ENCODE results near the gene CILP. TPM values are rescaled to one million over a fixed set of nuclear protein-coding genes. Genes with fewer than 3 reads are reported as not detected.

Gene CILP
- total RNA-seq, 8 experiments from 2014 or later, result 0.16 to 15.0 (median 0.39) TPM

DNA sequence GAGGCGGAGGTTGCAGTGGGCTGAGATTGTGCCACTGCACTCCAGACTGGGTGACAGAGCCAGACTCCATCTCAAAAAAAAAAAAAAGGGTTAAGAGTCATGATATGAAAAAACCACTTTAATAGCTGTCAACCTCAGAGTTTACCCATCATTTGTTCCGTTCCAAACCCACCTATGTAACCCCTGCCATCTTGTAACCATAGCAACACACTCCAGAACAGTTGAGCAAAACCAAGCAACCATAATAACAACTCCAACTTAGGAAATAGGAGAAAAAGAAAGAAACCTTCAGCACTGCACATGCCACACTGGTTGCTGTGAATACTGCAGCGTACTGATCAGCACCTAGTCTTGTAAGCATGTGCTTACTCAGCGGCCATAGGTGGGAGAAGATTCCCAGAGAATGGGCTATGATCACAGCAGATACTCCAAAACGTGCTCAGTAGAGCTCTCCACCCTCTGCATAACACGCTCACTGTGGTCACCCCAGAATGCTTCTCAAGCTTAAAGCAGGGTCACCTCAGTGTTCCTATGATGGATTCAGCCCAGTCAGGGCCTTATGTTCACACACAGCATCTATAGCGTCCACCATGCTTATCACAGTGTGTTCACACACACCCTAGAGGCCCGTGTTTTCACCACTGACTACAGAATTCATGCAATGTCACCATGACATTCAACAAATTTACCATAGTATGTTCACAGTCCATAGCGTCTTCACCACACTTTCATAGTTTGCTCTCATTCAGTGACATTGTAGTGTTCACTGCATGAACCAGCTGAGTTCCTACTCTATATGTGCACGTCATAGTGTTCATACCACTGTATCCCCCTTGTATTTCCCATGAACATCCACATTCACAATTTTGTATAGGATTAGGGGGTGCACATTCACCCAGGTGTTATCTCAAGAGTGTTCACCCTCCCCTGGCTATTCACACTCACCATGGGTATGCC lies 6.5 kb upstream of the CILP start:
- Histone ChIP-seq H3K4me1 (replicated peaks in 1 of 2) (peaks cover 0 to 4% of the 10 kb centered on the region in 2 donors), H3K27ac (no peak overlapping the region), H3K4me3 (no peak overlapping the region)
- in situ Hi-C loops (cut with MboI; ENCODE audit: low pct_unique_long_range_greater_than_20kb in 2 of 9, low sequenced_read_pairs in 9 of 9, unreplicated experiment in 9 of 9), result no loop called here
- ATAC-seq (replicated peaks in 6 of 8), result peak in 1 of 8 experiments; percentile 84
- 42 to 90% (median 60%) methylated on average over 1 to 8 of the region's 10 CpGs; no CpG with 5 or more reads in 1 of the 10 experiments for WGBS, 10 experiments

DNA sequence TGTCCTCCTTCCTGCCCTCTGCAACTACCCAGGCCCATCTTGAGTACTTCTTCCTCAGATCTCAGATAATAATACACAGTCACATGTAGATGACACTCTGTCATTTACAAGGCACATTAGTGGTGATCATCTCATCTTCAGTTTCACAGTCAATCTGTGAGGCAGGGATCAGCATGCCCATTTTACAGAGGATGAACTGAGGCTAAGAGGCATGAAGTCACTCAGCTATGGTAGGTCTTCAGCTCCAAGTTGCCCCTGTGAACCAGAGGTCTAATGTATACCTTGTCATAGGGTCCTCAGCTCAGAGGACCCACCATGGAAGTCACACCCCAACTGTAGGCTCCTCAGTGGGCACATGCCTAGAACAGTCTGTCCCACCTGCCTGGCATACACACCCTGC lies 4.2 kb upstream of the CILP start:
- in situ Hi-C loops (cut with MboI; ENCODE audit: low pct_unique_long_range_greater_than_20kb in 2 of 9, low sequenced_read_pairs in 9 of 9, unreplicated experiment in 9 of 9), result no loop called here
- H3K27ac ChIP-seq, result no peak overlapping the region
- H3K4me1 ChIP-seq (replicated peaks in 1 of 2), result peaks cover 0 to 7% of the 10 kb centered on the region in 2 donors
- ATAC-seq (replicated peaks in 6 of 8), result no peak
- no peak overlapping the region for H3K4me3 ChIP-seq

DNA sequence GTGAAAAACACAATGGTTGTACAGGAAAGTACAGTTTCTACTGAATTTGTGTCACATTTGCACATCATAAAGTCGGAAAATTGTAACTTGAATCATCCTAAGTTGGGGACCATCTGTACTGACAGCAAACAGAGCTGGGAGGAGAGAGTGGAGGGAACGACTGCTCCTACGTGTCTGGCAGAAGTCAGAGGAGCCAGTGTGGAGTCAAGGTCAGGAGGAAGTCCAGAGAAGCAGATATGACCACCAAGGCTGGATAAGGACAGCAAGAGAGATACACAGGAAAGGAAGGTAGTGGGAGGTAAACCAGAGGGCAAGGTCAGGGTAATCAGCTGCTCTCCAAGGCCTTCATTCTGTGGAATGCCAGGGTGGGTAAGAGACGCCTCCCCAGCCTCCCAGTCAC lies 2.7 kb upstream of the CILP start:
- no peak overlapping the region for H3K4me3 ChIP-seq
- peaks cover 5 to 10% of the 10 kb centered on the region in 2 donors for H3K4me1 ChIP-seq (replicated peaks in 1 of 2)
- ATAC-seq (replicated peaks in 6 of 8), result no peak
- in situ Hi-C loops (cut with MboI; ENCODE audit: low pct_unique_long_range_greater_than_20kb in 2 of 9, low sequenced_read_pairs in 9 of 9, unreplicated experiment in 9 of 9), result no loop called here
- WGBS, 10 experiments, result 36 to 100% (median 86%) methylated on average over 1 to 4 of the region's 4 CpGs; no CpG with 5 or more reads in 1 of the 10 experiments
- no peak overlapping the region for H3K27ac ChIP-seq

DNA sequence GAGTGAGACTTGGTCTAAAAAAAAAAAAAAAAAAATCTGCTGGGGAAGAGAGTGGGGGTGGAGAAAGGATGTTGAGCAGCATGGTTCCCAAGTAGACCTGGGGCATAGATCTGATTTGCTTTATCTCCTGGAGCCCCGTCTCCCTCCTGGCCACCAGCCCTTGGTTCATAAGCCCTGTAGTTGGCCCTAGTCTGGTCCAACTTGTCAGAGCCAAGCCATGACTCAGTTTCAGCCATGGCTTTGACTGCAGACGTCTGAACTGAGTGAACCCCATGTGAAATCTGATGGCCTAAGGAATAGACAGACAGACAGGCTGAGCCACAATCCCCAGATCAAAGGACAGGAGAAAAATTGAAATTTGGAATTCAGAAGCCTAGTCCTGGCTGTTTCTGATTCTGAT lies 2.0 kb upstream of the CILP start:
- no peak for ATAC-seq (replicated peaks in 6 of 8)
- in situ Hi-C loops (cut with MboI; ENCODE audit: low pct_unique_long_range_greater_than_20kb in 2 of 9, low sequenced_read_pairs in 9 of 9, unreplicated experiment in 9 of 9), result no loop called here
- WGBS, 10 experiments, result 0 to 80% (median 59%) methylated on average over 1 of the region's 2 CpGs; no CpG with 5 or more reads in 6 of the 10 experiments
- Histone ChIP-seq H3K4me3 (no peak overlapping the region), H3K27ac (no peak overlapping the region), H3K4me1 (replicated peaks in 1 of 2) (peaks cover 13 to 16% of the 10 kb centered on the region in 2 donors)

DNA sequence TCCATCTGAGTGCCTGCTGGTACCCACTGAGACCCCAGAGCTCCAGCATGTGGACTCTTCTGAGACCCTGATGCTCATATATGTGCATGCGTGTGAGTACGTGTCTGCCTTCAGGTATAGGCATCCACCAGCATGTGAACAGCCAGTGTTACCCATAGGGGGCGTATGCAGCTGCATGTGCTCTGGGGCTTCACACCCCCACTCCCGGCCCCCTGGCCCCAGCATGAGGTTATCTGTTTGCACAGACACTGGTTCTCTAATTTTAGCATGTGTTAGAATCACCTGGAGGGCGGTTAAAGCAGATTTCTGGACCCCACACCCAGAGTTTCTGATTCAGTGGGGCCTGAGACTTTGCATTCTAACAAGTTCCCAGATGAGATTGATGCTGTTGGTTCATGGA lies 824 bp upstream of the CILP start:
- no peak overlapping the region for H3K27ac ChIP-seq
- peak in 4 of 8 experiments; percentile 11 to 77 (median 15) for ATAC-seq (replicated peaks in 6 of 8)

DNA sequence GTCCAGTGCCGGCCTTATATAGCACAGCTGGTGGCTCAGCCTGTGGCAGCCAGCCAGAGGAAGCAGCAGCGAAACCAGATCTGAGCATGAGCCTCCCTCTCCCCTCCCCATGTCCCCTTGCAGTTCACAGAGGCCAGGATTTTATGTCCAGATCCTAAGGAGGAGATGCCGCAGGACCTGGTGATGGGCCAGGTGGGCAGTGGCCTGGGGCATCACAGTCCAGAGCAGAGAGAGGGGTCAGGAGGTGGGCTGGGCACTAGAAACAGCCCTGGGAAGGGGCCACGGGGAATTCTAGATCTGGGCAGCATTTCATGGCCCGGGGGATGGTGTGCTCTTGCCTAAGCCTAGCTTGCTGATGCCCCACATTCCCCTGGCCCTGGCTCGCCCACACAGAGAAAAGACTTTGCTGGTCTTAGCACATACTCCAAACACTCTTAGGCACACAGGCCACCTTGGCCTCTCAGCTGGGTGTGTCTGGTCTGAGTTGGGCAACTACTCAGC lies 259 bp upstream of the CILP start:
- H3K27ac ChIP-seq, result no peak overlapping the region
- 46 to 100% (median 80%) methylated on average over 1 to 3 of the region's 6 CpGs; no CpG with 5 or more reads in 6 of the 10 experiments for WGBS, 10 experiments
- ATAC-seq (replicated peaks in 6 of 8), result peak in 6 of 8 experiments; percentile 21 to 67 (median 52)
- peaks cover 15 to 17% of the 10 kb centered on the region in 2 donors for H3K4me1 ChIP-seq (replicated peaks in 1 of 2)
- in situ Hi-C loops (cut with MboI; ENCODE audit: low pct_unique_long_range_greater_than_20kb in 2 of 9, low sequenced_read_pairs in 9 of 9, unreplicated experiment in 9 of 9), result no loop called here
- no peak overlapping the region for H3K4me3 ChIP-seq

More for the DNA sequence above, 824 bp upstream of the CILP start:
- 58 to 100% (median 100%) methylated on average over 1 to 3 of the region's 5 CpGs; no CpG with 5 or more reads in 7 of the 10 experiments for WGBS, 10 experiments
- Histone ChIP-seq H3K4me3 (no peak overlapping the region), H3K4me1 (replicated peaks in 1 of 2) (peaks cover 15 to 17% of the 10 kb centered on the region in 2 donors)
- in situ Hi-C loops (cut with MboI; ENCODE audit: low pct_unique_long_range_greater_than_20kb in 2 of 9, low sequenced_read_pairs in 9 of 9, unreplicated experiment in 9 of 9), result no loop called here

DNA sequence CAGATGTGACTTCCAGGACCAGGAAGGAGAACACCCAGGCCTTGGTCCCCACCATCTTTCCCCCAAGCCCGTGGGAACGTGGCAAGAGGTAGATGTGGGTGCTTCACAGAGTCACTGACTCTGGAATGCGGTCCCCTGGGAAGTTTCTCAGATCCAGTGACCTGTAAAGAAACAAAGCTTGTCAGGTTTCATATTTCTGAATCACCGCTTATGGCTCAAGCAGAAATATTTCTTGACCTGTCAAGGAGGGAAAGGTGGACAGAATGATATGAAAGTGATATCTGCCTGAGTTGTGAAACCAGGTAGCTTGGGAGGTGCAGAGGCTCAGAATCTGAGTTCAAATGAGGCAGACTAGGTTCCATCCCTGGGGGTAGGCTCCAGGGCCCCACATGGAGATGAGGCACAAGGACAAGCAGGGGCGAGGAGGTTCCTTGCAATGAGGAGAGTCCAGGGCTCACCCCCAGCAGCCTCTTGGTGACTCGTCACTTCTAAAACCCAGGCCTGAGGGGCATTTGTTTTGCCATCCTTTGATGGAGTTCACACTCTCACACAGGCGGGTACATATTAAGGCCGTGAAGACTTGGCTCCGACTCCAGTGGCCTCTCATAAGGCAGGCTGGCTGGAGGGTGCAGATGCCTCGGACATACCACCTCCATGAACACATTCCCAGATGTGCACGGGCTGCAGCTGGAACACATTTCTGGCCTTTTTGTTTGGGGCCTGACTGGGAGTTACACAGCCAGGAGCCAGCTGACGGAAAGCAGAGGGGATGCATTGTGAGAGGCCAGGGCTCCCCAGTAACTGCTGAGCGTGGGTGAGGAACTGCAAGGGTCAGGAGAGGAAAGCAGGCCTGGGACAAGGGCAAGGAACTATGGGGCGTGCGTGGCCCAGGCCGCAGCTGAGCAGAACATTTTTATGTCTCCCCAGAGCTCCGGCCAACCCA lies 1.3 kb downstream of the CILP start:
- no peak overlapping the region for H3K4me3 ChIP-seq
- no peak for ATAC-seq (replicated peaks in 6 of 8)
- in situ Hi-C loops (cut with MboI; ENCODE audit: low pct_unique_long_range_greater_than_20kb in 2 of 9, low sequenced_read_pairs in 9 of 9, unreplicated experiment in 9 of 9), result no loop called here
- no peak overlapping the region for H3K27ac ChIP-seq
- WGBS, 10 experiments, result 17 to 100% (median 77%) methylated on average over 1 to 7 of the region's 17 CpGs; no CpG with 5 or more reads in 1 of the 10 experiments
- H3K4me1 ChIP-seq (replicated peaks in 1 of 2), result peaks cover 15 to 17% of the 10 kb centered on the region in 2 donors

DNA sequence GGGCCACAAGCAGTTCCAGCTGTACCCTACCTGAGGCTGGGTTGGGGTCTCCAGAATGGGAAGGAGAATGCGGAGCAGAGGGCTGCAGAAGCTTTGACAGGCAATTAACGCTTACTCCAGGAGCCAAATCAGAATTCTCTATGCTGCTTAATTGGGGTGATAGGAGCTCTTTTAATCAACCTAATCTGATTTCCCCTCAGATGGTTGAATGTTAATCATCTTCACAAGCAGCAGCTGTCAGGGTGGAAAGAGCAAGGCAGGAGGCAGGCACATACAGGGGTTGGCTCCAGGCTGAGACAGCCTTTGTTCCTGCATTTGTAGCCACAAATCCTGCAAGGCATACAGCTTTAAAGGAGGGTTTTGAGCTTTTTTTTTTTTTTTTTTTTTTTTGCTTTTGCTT lies 2.6 kb downstream of the CILP start:
- in situ Hi-C loops (cut with MboI; ENCODE audit: low pct_unique_long_range_greater_than_20kb in 2 of 9, low sequenced_read_pairs in 9 of 9, unreplicated experiment in 9 of 9), result no loop called here
- Histone ChIP-seq H3K27ac (peak overlapping the region in 1 of 2 donors; percentile 39), H3K4me3 (no peak overlapping the region), H3K4me1 (replicated peaks in 1 of 2) (peaks cover 15 to 17% of the 10 kb centered on the region in 2 donors)
- 63 to 100% (median 87%) methylated on average over 1 to 2 of the region's 2 CpGs; no CpG with 5 or more reads in 4 of the 10 experiments for WGBS, 10 experiments
- peak in 5 of 8 experiments; percentile 55 to 72 (median 65) for ATAC-seq (replicated peaks in 6 of 8)

DNA sequence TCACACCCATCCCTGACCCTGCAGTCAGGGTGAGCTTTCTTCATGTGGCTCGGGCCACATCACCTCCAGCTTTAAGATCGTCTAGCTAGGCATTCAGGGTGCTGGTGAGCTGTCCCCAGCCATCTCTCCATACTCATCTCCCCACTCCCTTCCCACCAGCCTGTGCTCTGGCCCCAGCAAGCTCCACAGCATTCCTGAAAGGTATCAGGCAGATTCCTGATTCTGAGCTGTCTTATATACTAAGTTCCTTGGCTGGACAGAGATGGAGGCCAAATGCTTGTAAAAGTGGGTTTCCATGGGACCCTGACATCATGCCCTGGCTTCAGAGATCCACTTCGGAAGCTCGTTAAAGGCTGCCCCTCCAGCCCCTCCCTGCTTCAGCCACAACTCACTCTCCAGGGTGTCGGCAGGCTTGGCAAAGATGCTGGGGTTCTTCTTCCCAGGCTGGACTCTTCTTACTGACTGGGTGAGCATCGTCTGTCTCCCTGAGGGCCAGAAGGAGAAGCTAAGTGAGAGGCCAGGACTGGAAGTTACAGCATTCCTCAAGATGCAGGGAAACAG lies 3.9 kb downstream of the CILP start:
- ATAC-seq (replicated peaks in 6 of 8), result peak in 1 of 8 experiments; percentile 40
- in situ Hi-C loops (cut with MboI; ENCODE audit: low pct_unique_long_range_greater_than_20kb in 2 of 9, low sequenced_read_pairs in 9 of 9, unreplicated experiment in 9 of 9), result no loop called here
- Histone ChIP-seq H3K4me1 (replicated peaks in 1 of 2) (peaks cover 15 to 17% of the 10 kb centered on the region in 2 donors), H3K27ac (no peak overlapping the region), H3K4me3 (no peak overlapping the region)
- WGBS, 10 experiments, result 0 to 100% (median 77%) methylated on average over 1 to 5 of the region's 6 CpGs

DNA sequence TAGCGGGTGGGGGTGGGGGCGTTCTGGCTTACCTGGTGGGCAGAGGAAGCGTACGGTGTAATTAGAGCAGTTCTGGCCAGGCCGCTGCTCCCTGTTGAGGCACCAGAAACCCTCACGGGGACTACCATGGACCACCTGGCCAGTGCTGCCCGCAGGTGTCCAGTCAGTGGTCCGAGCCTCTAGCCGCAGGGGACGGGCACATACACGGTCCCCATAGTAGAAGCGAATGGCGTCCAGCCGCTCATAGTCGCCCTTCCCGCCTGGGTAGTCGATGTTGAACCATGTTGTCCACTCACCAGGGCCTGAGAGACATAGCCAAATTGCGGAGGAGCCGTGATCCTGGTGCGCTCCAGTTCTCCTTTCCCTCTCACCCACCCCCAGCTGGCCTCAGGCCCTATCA lies 4.5 kb downstream of the CILP start:
- H3K4me1 ChIP-seq (replicated peaks in 1 of 2), result peaks cover 11 to 17% of the 10 kb centered on the region in 2 donors
- H3K4me3 ChIP-seq, result no peak overlapping the region
- no peak overlapping the region for H3K27ac ChIP-seq
- in situ Hi-C loops (cut with MboI; ENCODE audit: low pct_unique_long_range_greater_than_20kb in 2 of 9, low sequenced_read_pairs in 9 of 9, unreplicated experiment in 9 of 9), result no loop called here
- no peak for ATAC-seq (replicated peaks in 6 of 8)
- 40 to 80% (median 60%) methylated on average over 1 to 2 of the region's 20 CpGs; no CpG with 5 or more reads in 7 of the 10 experiments for WGBS, 10 experiments

DNA sequence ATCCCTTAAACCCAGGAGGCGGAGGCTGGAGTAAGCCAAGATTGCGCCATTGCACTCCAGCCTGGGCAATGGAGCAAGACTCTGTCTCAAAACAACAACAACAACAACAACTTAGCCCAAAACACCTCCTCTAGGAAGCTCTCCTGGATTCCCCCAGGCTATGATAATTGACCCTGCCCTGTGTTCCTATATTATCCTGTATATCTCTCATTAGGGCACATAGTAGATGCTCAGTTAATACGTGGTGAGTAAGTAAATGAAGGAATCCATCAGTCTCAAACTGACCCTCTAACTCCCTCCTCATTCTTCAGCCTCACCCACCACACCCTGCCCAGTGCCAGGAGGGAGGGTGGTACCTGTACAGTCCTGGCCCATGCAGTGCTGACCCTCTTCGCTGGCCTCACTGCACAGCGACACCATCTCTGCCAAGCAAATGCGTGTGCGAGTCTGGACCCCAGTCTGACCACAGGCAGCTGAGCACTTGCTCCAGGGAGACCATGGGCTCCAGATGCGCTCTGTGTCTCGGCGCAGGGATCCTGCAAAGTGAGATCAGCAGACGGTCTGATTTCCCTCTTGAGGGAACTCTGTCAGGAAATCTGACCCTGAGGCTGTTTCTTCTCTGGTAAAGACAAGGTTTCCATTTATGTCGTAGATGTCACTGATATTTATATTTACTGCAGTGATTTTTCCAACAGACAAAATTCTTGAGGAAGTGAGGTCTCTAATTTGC lies 6.2 kb downstream of the CILP start:
- Histone ChIP-seq H3K4me1 (replicated peaks in 1 of 2) (peaks cover 11 to 17% of the 10 kb centered on the region in 2 donors), H3K27ac (no peak overlapping the region), H3K4me3 (no peak overlapping the region)
- WGBS, 10 experiments, result 63 to 100% (median 86%) methylated on average over 1 to 6 of the region's 12 CpGs; no CpG with 5 or more reads in 1 of the 10 experiments
- in situ Hi-C loops (cut with MboI; ENCODE audit: low pct_unique_long_range_greater_than_20kb in 2 of 9, low sequenced_read_pairs in 9 of 9, unreplicated experiment in 9 of 9), result no loop called here
- no peak for ATAC-seq (replicated peaks in 6 of 8)
